ENCODE measurements around the gene SAMD4A.

The SAMD4A gene

DNA sequence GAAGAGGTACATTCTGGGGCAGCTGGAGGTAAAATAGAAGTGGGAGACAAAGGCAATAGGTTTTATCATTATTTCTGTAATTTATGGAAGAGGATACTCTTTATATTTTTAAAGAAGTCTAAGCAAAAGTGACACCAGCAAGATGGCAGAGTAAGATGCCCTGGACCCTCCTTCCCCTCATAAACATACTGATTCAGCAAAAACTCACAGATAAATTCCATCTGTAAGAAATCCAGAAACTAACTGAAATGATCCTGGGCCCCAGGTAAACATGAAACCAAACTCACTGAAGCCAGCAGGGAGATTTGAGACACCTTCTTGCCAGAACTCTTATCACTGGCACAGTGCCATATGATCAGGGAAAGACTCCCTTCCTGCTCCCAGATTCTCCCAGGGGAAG lies 255.8 kb downstream of the SAMD4A start:
- H3K4me3 ChIP-seq (IDR thresholded peaks at IDR 0.05; ENCODE audit: insufficient read depth, low read depth, low read length), result no peak overlapping the region
- H3K4me1 ChIP-seq (ENCODE audit: low read depth, poor library complexity, severe bottlenecking), result no peaks in the 10 kb centered on the region
- no peak overlapping the region for H3K27ac ChIP-seq
- TF ChIP-seq, protein P1, sequence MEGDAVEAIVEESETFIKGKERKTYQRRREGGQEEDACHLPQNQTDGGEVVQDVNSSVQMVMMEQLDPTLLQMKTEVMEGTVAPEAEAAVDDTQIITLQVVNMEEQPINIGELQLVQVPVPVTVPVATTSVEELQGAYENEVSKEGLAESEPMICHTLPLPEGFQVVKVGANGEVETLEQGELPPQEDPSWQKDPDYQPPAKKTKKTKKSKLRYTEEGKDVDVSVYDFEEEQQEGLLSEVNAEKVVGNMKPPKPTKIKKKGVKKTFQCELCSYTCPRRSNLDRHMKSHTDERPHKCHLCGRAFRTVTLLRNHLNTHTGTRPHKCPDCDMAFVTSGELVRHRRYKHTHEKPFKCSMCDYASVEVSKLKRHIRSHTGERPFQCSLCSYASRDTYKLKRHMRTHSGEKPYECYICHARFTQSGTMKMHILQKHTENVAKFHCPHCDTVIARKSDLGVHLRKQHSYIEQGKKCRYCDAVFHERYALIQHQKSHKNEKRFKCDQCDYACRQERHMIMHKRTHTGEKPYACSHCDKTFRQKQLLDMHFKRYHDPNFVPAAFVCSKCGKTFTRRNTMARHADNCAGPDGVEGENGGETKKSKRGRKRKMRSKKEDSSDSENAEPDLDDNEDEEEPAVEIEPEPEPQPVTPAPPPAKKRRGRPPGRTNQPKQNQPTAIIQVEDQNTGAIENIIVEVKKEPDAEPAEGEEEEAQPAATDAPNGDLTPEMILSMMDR (conservative IDR thresholded peaks at IDR 0.05; ENCODE audit: low read depth, low read length), result no peak
- no peak overlapping the region for H3K4me2 ChIP-seq
- no peaks in the 10 kb centered on the region for H3K36me3 ChIP-seq (ENCODE audit: insufficient read depth)
- H3K79me2 ChIP-seq (ENCODE audit: insufficient read depth, low read depth), result no peaks in the 10 kb centered on the region
- H3K27me3 ChIP-seq (ENCODE audit: insufficient read depth, low read depth), result no peaks in the 10 kb centered on the region
- H3K9ac ChIP-seq, result no peak overlapping the region
- no peaks in the 10 kb centered on the region for H4K20me1 ChIP-seq (ENCODE audit: insufficient read depth)
- H2AFZ ChIP-seq (ENCODE audit: low read depth), result no peak overlapping the region

DNA sequence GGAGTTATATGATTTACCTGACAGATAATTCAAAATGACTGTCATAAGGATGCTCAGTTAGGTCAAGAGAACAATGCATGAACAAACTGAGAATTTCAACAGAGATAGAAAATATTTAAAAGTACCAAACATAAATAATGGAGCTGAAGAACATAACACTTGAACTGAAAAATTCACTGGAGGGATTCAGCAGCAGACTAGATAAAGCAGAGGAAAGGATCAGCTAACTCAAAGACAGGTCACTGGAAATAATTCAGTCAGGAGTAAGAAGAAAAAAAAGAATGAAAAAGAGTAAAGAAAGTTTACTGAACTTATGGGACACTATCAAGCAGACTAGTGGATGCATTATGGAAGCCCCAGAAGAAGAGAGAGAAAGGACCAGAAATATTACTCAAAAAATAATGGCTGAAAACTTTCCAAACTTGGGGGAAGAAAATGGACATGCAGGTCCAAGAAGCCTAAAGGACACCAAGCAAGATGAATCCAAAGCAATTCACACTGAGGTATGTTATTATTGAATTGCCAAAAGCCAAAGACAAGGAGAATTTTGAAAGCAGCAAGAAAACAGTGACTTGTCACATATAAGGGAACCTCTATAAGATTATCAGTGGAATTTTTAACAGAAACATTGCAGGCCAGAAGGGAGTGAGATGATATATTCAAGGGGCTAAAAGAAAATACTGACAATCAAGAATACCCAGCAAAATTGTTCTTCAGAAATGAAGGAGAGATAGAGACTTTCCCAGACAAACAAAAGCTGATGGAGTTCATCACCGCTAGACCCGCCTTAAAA lies 257.0 kb downstream of the SAMD4A start:
- no peak overlapping the region for H2AFZ ChIP-seq (ENCODE audit: low read depth)
- H3K27ac ChIP-seq, result no peak overlapping the region
- H3K27me3 ChIP-seq (ENCODE audit: insufficient read depth, low read depth), result no peaks in the 10 kb centered on the region
- no peaks in the 10 kb centered on the region for H3K4me1 ChIP-seq (ENCODE audit: low read depth, poor library complexity, severe bottlenecking)
- H3K9ac ChIP-seq, result no peak overlapping the region
- no peaks in the 10 kb centered on the region for H3K36me3 ChIP-seq (ENCODE audit: insufficient read depth)
- no peak overlapping the region for H3K4me2 ChIP-seq
- no peaks in the 10 kb centered on the region for H4K20me1 ChIP-seq (ENCODE audit: insufficient read depth)
- H3K79me2 ChIP-seq (ENCODE audit: insufficient read depth, low read depth), result no peaks in the 10 kb centered on the region
- H3K4me3 ChIP-seq (IDR thresholded peaks at IDR 0.05; ENCODE audit: insufficient read depth, low read depth, low read length), result no peak overlapping the region
- TF ChIP-seq, protein P1 (conservative IDR thresholded peaks at IDR 0.05; ENCODE audit: low read depth, low read length), result no peak

DNA sequence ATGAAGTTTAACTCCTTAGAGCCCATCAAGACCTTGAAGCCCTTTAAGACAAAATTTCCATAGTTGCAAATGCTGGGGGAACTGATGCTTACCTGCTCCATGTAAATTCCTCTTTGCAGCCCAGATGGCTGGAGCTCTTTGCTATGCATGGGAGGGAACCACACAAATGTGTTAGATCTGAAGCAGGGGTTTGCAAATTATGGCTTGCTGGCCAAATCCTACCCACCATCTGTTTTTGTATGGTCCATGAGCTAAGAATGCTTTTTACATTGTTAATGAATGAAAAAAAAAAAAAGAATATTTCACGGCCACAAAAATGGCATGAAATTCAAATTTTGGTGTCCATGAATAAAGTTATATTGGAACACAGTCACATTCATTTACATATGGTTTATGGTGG lies 261.1 kb downstream of the SAMD4A start:
- H4K20me1 ChIP-seq (ENCODE audit: insufficient read depth), result no peaks in the 10 kb centered on the region
- no peak overlapping the region for H3K9ac ChIP-seq
- TF ChIP-seq, protein P1 (conservative IDR thresholded peaks at IDR 0.05; ENCODE audit: low read depth, low read length), result no peak
- H3K27me3 ChIP-seq (ENCODE audit: insufficient read depth, low read depth), result no peaks in the 10 kb centered on the region
- H2AFZ ChIP-seq (ENCODE audit: low read depth), result no peak overlapping the region
- no peak overlapping the region for H3K27ac ChIP-seq
- H3K4me3 ChIP-seq (IDR thresholded peaks at IDR 0.05; ENCODE audit: insufficient read depth, low read depth, low read length), result no peak overlapping the region
- H3K4me1 ChIP-seq (ENCODE audit: low read depth, poor library complexity, severe bottlenecking), result no peaks in the 10 kb centered on the region
- no peaks in the 10 kb centered on the region for H3K79me2 ChIP-seq (ENCODE audit: insufficient read depth, low read depth)
- no peak overlapping the region for H3K4me2 ChIP-seq
- H3K36me3 ChIP-seq (ENCODE audit: insufficient read depth), result no peaks in the 10 kb centered on the region

DNA sequence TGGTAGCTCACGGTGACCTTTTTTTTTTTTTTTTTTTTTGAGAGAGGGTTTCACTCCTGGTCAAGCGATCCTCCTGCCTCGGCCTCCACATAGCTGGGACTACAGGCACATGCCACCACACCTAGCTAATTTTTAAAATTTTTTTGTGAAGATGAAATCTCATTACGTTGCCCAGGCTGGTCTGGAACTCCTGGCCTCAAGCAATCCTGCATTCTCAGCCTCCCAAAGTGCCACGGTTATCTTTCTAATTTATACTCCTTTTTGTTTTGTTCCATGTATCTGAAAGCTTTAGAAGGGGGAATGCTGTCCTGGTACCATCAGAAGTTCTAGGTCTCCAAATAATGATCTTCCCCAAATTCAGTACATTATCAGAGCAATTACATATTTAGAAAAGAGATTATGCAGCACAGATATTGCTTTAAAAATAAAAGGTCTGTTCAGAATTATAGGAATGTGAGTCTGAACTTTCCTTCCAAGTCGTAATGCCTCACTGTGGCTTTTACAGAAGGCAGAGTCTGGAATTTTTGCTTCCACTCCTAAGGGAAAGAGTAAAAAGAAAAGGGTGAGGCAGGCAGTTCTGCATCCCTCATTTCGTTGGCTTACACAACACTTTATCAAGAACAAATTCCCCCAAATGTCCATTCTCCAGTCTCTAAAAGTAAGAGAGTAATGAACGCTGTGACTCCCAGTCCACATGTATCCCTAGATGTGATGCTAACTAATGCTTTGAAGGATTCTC lies 262.7 kb downstream of the SAMD4A start:
- H2AFZ ChIP-seq (ENCODE audit: low read depth), result no peak overlapping the region
- H3K27ac ChIP-seq, result no peak overlapping the region
- H3K9ac ChIP-seq, result no peak overlapping the region
- no peak overlapping the region for H3K4me3 ChIP-seq (IDR thresholded peaks at IDR 0.05; ENCODE audit: insufficient read depth, low read depth, low read length)
- TF ChIP-seq, protein P1 (conservative IDR thresholded peaks at IDR 0.05; ENCODE audit: low read depth, low read length), result no peak
- no peaks in the 10 kb centered on the region for H3K36me3 ChIP-seq (ENCODE audit: insufficient read depth)
- H3K79me2 ChIP-seq (ENCODE audit: insufficient read depth, low read depth), result no peaks in the 10 kb centered on the region
- no peak overlapping the region for H3K4me2 ChIP-seq
- H3K4me1 ChIP-seq (ENCODE audit: low read depth, poor library complexity, severe bottlenecking), result no peaks in the 10 kb centered on the region
- no peaks in the 10 kb centered on the region for H4K20me1 ChIP-seq (ENCODE audit: insufficient read depth)
- H3K27me3 ChIP-seq (ENCODE audit: insufficient read depth, low read depth), result no peaks in the 10 kb centered on the region

Measured in KMS-11 (cell line).